Stimulated activated CD4-positive, alpha-beta T cell treated with anti-CD3 and anti-CD28 coated beads, TNF-alpha, amount 100 ng/mL, for 4 hours (primary cell): ENCODE results near the gene CTNNA2.

Experiments
- DNase-seq, 3 experiments: peaks; one replicate each; pipeline ENCODE4 v3.0.0-alpha.2; 2020; ENCODE audit warnings: low read depth in 3 of 3

CTNNA2 gene

DNA sequence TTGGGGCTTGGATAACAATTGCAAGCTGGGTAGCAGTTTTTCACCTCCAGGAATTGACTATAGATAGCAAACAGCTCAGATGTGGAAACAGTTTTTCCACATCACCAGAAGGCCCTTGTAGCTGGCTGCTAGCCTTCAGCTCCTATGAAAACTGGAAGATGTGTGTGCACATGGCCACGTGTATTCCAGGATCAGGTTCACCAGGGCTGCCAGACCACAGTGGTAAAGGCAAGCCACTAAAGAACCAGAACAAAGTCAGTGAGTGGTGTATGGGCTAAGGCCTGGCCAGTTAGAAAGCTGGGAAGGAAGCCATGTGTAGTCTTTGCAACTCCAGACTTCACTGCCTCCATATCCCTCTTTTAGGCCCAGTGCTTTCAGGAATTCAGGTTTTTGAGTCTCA, 778.8 kb downstream of the CTNNA2 start:
- no peak for DNase-seq

DNA sequence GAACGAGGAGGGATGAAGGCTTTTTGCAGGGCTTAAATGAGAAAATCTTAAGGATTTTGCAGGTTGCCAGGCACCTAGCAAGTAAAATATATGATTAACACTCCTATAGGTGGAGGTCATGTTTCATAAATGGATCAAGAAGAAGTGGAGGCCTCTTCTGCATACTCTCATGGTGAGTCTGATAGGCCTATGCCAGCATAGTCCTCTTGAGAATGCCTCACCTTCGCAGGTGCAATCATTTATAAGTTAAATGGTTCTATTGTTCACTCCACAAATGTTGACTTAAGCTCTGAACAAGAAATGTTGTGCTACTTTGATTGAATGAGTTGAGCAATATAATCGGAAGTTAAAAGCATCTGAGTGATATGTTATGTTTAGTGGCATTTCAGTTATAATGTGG, 779.6 kb downstream of the CTNNA2 start:
- no peak for DNase-seq

- no peak for DNase-seq
These were observed 780.2 kb downstream of the CTNNA2 start for GRCh38 chr2:80293039-80293438.

DNA sequence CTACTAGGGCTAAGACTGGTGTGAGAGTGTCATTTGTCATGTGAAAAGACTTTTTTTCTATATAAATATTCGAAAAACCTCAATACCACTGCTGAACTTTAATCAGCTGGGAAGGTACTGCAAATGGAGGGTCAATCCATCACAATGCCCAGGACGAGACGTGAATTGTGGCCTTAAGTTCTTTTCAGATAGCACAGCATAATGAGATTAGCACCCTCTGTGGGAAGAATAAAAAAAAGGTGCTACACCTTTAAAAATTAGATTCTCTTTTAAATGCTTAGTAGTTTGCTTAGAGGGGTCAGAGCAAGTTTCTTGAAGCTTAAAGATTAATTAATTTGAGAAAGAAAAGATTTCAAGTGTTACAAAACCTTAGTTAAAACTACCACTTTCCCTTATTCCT, 786.1 kb downstream of the CTNNA2 start:
- no peak for DNase-seq

- DNase-seq = no peak
These were observed 786.8 kb downstream of the CTNNA2 start for GRCh38 chr2:80299661-80300060.

GRCh38 chr2:80300346-80300745, 787.5 kb downstream of the CTNNA2 start:
- DNase-seq = no peak

DNA sequence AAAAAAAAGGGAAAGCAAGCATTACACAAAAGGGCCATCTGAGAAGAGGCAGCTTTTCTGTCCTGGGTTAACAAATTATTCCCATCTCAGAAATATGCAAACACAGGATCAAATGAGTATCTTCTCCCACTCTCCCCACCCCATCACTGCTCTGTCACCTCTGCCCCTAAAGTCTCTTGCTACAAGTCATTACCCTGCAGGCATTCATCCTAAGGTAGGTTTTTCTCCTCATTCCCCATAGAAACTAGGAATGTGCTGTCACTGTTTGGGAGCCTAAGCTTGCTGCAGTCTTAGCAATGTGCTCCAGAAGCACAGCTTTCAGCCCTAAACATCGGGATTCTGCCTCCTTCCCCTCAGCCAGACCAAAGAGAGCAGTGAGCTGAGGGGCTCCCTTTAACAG, 788.1 kb downstream of the CTNNA2 start:
- no peak for DNase-seq

- no peak for DNase-seq
These were observed 789.1 kb downstream of the CTNNA2 start for GRCh38 chr2:80302001-80302313.

GRCh38 chr2:80302314-80303005, 789.6 kb downstream of the CTNNA2 start:
- DNase-seq = no peak

DNA sequence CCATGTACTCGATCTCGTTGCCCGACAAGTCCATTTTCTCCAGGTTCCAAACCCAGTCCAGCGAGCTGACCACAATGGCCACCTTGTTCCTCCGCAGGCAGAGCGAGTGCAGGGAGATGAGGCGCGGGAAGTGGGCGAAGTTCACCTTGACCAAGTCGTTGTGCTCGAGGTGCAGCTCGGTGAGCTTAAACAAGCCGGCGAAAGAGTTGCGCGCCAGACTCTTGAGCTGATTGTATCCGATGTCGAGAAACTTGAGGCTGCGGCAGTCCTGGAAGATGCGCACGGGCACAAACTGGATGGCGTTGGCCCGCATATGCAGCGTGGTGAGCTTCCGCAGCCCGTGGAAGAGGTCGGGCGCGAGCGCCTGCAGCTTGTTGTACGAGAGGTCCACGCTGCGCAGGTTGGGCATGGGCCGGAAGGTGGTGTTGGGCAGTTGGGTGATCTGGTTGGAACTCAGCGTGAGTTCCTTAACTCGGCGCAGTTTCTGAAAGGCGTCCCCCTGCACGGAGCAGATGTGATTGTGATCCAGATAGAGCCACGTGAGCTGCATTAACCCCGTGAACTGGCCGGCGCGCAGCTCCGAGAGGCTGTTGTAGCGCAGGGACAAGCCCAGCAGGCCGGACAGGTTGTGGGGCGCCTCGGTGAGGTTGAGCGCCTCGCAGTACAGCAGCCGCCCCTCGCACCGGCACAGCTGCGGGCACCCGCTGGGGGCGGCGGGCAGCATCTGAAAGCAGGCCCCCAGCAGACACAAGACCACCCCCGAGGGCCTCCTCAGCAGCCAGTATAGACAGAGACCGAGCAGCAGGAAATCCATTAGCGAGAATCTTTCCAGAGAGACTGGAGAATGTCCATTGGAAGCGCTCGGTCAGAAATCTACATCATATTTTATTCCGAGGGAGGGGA, 790.4 kb downstream of the CTNNA2 start:
- no peak for DNase-seq

DNA sequence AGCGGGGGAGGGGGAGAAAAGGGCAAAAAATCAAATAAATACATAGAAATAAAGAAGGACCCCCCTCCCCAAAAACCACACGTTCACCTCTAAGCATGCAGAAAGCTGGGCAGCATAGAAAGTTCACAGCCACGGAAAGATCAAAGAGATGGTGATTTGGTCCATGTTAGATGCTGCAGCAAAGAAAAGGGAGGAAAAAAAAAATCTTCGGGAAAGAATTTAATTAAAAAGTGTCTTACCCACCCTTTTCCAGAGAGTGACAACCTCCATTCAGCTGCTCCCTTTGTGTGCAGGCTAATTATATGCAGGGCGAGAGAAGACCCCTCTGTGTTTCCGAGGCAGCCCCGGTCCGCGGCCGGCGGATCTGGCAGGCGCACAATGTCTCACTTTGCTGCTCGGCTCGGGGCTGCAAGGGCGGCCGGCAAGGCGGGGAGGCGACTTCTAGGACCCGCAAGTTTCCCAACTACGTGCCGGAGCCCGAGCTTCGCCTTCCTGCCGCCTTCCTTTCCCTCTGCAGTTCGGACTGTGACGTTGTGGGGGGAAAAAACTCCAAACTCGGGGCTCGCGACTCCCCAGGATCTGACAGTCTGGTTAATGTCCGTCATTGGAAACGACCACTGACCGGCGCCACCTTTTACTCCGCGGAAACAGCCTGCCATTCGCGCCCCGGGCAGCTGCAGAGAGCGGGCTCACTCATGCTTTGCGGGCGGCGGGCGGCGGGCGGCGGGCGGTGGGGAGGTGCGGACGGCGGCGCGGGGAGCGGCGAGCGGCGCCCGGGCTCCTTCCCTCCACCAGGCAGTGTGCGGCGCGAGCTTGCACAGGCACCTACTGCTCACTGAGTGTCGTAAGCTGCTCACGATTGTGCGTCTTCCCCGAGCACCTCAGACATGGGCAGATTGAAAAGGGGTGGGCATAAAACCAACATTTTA, 791.3 kb downstream of the CTNNA2 start, which contains the start of gene LRRTM1:
LRRTM1 (minus strand) TSS at position 844 of the 929 bp plus-strand sequence. CDS start 933 bp downstream, outside the sequence.
- no peak for DNase-seq

DNA sequence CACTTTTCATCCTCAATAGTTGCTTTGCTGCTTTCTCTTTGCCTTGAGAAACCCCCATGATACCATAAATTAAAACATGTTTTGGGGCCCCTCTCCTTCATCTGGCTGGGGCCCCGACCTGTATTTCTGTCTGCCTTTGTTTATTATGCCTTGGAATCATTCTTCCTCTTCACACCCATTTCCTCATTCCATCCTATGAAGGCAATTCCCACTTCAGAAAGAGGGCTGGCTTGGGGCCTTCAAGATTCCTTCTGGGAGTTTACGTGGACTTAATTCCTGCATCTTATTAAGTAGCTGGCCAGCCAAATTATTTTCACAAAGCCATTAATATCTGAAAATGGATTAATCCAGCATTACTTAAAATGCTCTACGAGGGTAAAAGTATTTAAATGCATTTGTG, 798.5 kb downstream of the CTNNA2 start:
- DNase-seq = no peak

GRCh38 chr2:80312282-80312839, 799.5 kb downstream of the CTNNA2 start:
- no peak for DNase-seq

DNA sequence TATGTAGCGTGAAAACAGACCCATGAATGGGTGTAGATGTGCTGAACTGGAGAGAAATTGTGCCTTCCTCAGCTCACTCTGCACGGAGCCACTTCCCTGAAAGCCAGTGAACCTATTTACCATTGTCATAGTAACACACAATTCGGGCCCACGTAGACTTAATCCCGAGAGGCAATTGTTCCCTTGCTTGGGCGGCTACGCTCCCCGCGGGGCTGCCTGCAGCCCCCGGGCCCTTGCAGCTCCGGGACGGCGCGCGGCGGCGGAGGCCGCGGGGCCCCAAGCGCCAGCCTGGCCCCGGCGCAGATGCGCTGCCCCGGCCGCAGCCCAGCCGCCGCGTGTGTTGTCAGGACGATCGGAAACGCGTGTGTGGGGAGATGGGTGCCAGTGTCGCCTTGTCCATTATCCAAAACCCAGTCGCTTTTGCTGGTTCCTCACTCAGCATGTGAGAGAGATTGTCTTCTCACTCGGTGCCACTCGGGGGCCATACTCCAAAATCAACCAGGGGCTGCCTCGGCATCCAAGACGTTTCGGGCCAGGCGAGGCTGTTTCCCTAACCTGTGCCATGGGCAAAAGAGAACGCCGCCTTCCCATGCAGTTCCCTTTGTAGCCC, 809.6 kb downstream of the CTNNA2 start:
- no peak for DNase-seq

DNA sequence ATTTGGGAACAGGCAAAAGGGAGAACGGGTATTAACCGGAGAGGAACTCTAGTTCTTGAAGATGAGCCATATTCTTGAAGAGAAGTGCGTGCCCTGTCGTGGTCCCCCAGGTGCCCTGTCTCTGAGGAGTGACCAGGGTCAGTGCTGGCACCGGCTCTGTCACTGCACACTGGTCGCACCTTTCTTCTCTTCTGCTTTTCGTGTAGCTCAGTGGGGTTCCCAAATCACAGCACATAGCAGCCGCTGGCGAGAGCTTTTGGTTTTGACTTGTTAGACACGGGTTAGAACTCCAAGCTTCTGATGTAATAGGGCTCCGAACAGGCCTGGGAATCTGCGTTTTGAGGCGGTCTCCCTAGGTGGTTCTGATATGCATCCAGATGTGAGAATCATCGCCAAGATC, 810.1 kb downstream of the CTNNA2 start:
- DNase-seq = no peak

GRCh38 chr2:80323610-80324009, 810.8 kb downstream of the CTNNA2 start:
- DNase-seq = no peak

DNA sequence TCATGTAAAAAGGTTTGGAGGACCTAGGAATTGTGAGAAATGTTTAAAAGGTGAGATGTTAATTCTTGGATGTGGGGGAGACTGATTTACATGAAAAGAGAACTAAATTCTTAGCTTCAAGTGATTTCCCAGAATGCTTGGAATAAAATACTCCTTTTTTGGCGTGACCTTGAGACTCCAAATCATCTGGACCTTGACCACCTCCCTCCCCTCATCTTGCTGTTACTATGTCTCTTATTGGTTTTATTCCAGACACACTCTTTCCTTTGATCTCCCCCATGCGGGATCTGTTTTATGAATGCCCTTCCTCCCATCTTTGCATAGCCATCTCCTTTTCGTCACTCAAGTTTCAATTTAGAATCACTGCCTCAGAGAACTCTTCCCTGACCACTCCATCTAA, 811.7 kb downstream of the CTNNA2 start:
- no peak for DNase-seq

DNA sequence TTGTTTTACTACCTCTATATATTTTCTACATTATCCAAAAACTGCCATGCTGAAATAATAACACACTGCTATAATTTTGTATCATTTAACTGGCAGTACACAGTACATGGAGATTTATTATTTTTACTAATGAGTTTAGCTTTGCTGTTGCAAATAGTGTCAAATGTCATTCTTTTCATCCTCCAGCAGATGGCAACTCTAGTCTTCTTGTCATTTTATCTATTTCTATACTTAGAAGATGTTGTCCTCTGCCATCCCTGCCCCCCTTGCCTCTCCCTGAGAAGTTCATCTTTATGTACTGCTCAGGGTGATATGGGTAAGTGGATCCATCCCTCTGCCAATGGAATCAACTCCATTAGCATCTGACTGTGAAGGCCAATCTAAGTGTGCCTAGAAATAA, 813.4 kb downstream of the CTNNA2 start:
- DNase-seq = no peak

DNA sequence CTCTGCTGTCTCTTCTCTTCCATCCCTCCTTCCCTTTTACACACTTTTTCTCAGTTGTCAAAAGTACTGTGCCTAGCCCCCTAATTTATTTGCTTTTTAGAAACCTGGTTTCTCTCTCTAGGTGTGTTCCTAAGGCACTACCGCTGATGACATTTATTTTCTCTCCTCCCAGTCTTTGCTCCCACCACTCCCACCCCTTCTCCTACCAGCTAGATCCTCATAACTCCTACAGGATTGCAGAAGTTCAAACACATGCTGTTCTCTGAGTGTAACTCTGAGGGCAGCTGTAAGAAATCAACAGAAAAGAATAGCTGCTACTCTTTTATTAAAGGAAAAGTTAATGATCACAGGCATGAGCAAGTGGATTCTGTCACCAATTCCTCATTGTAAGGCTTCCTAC, 814.0 kb downstream of the CTNNA2 start:
- no peak for DNase-seq

- no peak for DNase-seq
These were observed 815.3 kb downstream of the CTNNA2 start for GRCh38 chr2:80328159-80328571.

DNA sequence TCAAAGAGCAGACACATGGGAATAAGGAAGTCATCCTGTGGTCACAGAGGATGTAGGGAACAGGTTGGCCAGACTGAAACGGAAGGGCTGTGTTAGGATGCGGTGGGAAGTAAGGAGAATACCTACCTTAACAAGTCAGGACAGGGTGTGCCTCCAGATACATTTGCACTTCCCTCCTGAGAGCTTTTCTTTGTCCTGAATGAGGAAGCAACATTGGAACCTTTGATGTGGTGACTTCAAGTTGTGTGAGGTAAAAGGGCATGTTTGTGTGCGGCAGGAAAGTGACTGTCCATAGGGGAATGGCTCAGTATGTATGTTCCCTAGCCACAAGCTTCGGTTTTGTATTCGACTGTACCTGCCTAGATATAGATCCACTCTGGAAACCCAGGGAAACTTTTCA, 816.6 kb downstream of the CTNNA2 start:
- DNase-seq = no peak
